Measurements from ENCODE around the gene SLC9A2.

Gene SLC9A2, protein sequence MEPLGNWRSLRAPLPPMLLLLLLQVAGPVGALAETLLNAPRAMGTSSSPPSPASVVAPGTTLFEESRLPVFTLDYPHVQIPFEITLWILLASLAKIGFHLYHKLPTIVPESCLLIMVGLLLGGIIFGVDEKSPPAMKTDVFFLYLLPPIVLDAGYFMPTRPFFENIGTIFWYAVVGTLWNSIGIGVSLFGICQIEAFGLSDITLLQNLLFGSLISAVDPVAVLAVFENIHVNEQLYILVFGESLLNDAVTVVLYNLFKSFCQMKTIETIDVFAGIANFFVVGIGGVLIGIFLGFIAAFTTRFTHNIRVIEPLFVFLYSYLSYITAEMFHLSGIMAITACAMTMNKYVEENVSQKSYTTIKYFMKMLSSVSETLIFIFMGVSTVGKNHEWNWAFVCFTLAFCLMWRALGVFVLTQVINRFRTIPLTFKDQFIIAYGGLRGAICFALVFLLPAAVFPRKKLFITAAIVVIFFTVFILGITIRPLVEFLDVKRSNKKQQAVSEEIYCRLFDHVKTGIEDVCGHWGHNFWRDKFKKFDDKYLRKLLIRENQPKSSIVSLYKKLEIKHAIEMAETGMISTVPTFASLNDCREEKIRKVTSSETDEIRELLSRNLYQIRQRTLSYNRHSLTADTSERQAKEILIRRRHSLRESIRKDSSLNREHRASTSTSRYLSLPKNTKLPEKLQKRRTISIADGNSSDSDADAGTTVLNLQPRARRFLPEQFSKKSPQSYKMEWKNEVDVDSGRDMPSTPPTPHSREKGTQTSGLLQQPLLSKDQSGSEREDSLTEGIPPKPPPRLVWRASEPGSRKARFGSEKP

DNA sequence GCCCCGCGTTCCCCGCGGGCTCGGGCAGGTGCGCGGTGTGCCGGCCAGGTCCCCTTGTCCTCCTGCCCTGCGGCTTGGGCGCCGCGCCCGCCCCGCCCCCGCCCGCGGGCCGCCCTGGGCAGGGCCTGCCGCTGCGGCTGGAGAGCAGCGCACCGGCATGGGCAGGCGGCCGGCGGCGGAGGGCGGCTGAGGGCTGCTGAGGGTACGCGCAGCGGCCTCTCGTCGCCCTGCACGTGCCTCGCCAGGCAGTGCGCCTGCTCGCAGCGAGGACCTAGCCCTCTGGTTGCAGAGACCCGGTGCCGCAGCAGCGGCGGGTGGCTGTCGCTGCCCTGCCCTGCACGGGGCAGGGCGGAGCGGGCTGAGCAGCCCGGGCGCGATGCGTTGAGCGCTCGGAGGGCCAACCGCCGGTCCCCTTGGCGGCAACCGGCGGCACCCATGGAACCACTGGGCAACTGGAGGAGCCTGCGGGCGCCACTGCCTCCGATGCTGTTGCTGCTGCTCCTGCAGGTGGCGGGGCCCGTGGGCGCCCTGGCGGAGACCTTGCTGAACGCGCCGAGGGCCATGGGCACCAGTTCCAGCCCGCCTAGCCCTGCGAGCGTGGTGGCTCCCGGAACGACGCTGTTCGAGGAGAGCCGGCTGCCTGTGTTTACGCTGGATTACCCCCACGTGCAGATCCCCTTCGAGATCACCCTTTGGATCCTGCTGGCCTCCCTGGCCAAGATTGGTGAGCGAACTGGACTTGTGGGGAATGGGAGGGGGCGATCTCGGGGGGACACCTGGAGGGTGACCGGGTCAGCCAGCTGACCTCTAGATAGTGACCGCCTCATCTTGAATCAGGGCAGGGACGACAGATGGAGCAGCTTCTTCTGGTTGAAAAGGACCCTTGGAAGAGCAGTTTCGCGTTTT lies at the start of gene SLC9A2:
Gene SLC9A2, plus strand, starts transcription at position 140 of the 906 bp plus-strand sequence. Its CDS starts 296 bp downstream, at position 436.
- no peak for DNase-seq (ENCODE audit: low read depth)
- H3K4me3 ChIP-seq (ENCODE audit: control insufficient read depth, low read depth, low read length), result peak within 1 kb of the TSS; percentile 21
- TF ChIP-seq, protein P1, sequence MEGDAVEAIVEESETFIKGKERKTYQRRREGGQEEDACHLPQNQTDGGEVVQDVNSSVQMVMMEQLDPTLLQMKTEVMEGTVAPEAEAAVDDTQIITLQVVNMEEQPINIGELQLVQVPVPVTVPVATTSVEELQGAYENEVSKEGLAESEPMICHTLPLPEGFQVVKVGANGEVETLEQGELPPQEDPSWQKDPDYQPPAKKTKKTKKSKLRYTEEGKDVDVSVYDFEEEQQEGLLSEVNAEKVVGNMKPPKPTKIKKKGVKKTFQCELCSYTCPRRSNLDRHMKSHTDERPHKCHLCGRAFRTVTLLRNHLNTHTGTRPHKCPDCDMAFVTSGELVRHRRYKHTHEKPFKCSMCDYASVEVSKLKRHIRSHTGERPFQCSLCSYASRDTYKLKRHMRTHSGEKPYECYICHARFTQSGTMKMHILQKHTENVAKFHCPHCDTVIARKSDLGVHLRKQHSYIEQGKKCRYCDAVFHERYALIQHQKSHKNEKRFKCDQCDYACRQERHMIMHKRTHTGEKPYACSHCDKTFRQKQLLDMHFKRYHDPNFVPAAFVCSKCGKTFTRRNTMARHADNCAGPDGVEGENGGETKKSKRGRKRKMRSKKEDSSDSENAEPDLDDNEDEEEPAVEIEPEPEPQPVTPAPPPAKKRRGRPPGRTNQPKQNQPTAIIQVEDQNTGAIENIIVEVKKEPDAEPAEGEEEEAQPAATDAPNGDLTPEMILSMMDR (IDR thresholded peaks at IDR 0.05; ENCODE audit: control insufficient read depth, insufficient read depth, low read depth, low read length, missing control alignments), result no peak

DNA sequence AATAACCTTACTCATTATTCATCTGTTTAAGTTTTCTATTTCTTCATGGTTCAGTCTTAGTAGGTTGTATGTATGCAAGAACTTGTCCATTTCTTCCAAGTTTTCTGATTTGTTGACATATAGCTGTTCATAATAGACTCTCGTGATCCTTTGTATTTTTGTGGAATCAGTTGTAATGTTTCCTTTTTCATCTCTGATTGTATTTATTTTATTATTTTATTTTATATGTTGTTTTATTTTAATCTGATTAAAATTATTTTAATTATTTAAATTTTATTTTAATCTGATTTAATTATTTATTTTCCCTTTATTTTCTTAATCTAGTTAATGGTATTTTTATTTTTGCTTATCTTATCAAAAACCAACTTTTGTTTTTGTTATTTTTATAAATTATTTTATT lies 43.5 kb upstream of the SLC9A2 start:
- H3K4me3 ChIP-seq (ENCODE audit: control insufficient read depth, low read depth, low read length), result no peak overlapping the region
- no peak for DNase-seq (ENCODE audit: low read depth)
- TF ChIP-seq, protein P1 (IDR thresholded peaks at IDR 0.05; ENCODE audit: control insufficient read depth, insufficient read depth, low read depth, low read length, missing control alignments), result no peak

DNA sequence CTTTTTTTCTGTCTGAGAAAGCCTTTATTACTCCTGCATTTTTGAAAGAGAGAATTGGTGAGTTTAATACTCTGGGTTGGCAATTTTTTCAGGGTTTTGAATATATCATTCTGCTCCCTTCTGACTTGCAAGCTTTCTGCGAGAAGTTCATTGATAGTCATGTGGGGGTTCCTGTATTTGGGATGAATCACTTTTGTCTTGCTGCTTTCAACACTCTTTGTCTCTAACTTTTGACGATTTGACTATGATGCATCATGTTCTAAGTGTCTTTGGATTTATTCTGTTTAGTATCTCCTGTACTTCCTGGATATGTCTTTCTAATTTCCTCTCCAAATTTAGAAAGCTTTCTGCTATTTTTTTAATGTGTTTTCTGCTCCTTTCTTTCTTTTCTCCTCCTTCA lies 41.0 kb upstream of the SLC9A2 start:
- no peak for DNase-seq (ENCODE audit: low read depth)
- TF ChIP-seq, protein P1 (IDR thresholded peaks at IDR 0.05; ENCODE audit: control insufficient read depth, insufficient read depth, low read depth, low read length, missing control alignments), result no peak
- no peak overlapping the region for H3K4me3 ChIP-seq (ENCODE audit: control insufficient read depth, low read depth, low read length)

- TF ChIP-seq, protein P1 (IDR thresholded peaks at IDR 0.05; ENCODE audit: control insufficient read depth, insufficient read depth, low read depth, low read length, missing control alignments), result no peak
- H3K4me3 ChIP-seq (ENCODE audit: control insufficient read depth, low read depth, low read length), result no peak overlapping the region
- DNase-seq (ENCODE audit: low read depth), result no peak
Observed at GRCh38 chr2:102581911-102582310, 37.4 kb upstream of the SLC9A2 start.

DNA sequence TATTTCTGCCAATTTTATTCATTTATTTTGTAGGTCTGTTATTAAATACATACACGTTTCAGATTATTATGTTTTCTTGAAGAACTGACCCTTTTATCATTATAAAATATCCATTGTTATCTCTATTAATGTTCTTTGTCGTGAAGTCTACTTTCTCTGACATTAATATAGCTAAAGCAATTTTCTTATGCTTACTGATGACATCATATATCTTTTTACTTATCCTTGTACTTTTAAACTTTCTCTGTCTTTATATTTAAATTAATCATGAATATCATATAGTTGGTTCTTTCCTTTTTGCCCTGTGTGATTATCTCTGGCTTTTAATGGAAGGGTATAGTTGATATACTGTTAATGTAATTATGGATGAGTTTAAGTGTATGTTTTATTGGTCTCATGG lies 36.5 kb upstream of the SLC9A2 start:
- no peak overlapping the region for H3K4me3 ChIP-seq (ENCODE audit: control insufficient read depth, low read depth, low read length)
- TF ChIP-seq, protein P1 (IDR thresholded peaks at IDR 0.05; ENCODE audit: control insufficient read depth, insufficient read depth, low read depth, low read length, missing control alignments), result no peak
- no peak for DNase-seq (ENCODE audit: low read depth)

DNA sequence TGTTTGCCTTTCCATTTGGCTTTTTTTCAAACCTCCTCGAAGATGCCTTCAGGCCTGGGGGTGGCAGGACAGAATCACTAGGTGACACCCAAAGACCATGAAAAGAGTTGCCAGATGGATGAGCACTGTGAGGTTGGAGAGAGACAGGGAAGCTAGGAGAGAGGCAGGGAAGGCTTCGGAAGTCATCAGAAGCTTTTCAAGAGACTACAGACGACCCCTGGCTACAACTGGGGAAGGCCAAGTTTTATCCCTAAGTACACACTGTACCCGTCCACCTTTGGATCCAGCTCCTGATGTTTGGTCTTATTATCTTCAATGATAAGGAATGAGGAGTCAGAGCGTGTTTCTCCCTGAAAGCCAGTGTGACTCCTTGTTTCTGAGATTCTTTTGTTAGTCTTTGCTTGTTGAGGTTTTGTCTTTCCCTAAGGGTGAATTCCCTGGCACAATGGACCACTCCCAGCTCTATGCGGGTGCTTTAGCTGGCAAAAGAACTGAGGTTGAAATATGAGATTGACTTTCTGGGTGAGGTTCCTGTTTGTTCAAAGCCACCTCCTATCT lies 33.4 kb upstream of the SLC9A2 start:
- H3K4me3 ChIP-seq (ENCODE audit: control insufficient read depth, low read depth, low read length), result no peak overlapping the region
- TF ChIP-seq, protein P1 (IDR thresholded peaks at IDR 0.05; ENCODE audit: control insufficient read depth, insufficient read depth, low read depth, low read length, missing control alignments), result no peak
- no peak for DNase-seq (ENCODE audit: low read depth)

All from AG09309 (cell line).